Neural cell (in vitro differentiated cells): Measurements from ENCODE around the gene TRAF5. TPM values are rescaled to one million over a fixed set of nuclear protein-coding genes. Genes with fewer than 3 reads are reported as not detected.

Experiments used
- H2AFZ ChIP-seq: fragments of 200-600, 300-800 bp; sonication (generic), shearing (Covaris generic); 2 replicates; pipeline ENCODE4 v1.6.0; 2014; ENCODE audit warnings: low read depth, mild to moderate bottlenecking, antibody characterized with exemption, low read length, moderate library complexity
- H3F3A ChIP-seq: fragments of 200-600 bp; shearing (Covaris generic); 2 replicates; pipeline ENCODE4 v1.6.1; 2016; ENCODE audit warnings: mild to moderate bottlenecking, moderate library complexity, mixed read lengths, antibody characterized with exemption, low read length; ENCODE audit not compliant: insufficient read depth, poor library complexity, severe bottlenecking
- H3K27ac ChIP-seq: fragments of 200-600, 300-800 bp; sonication (generic), shearing (Covaris generic); 2 replicates; pipeline ENCODE4 v1.5.1; 2014; ENCODE audit warnings: mild to moderate bottlenecking, low read length, moderate library complexity
- H3K27me3 ChIP-seq: fragments of 300-800, 200-600 bp; sonication (generic), shearing (Covaris generic); 2 replicates; pipeline ENCODE4 v1.6.0; 2014; ENCODE audit warnings: mild to moderate bottlenecking, low read depth, low read length, moderate library complexity; ENCODE audit not compliant: insufficient read depth
- H3K36me3 ChIP-seq: fragments of 300-800, 200-600 bp; sonication (generic), shearing (Covaris generic); 2 replicates; pipeline ENCODE4 v1.5.1; 2014; ENCODE audit warnings: mild to moderate bottlenecking, antibody characterized with exemption, low read length, moderate library complexity; ENCODE audit not compliant: insufficient read depth
- H3K4me2 ChIP-seq: fragments of 300-800, 200-600 bp; sonication (generic), shearing (Covaris generic); 2 replicates; pipeline ENCODE4 v1.6.0; 2014; ENCODE audit warnings: mild to moderate bottlenecking, low read length
- H3K4me3 ChIP-seq: fragments of 300-800, 200-600 bp; sonication (generic), shearing (Covaris generic); 2 replicates; pipeline ENCODE4 v1.5.1; 2014; ENCODE audit warnings: mild to moderate bottlenecking, low read length, moderate library complexity
- H3K79me2 ChIP-seq: fragments of 200-600 bp; shearing (Covaris generic); replicated peaks from 2 replicates; pipeline ENCODE4 v1.6.0; 2014; ENCODE audit warnings: mild to moderate bottlenecking, low read length, moderate library complexity; ENCODE audit not compliant: insufficient read depth
- H3K9ac ChIP-seq: fragments of 300-800, 200-600 bp; sonication (generic), shearing (Covaris generic); 2 replicates; pipeline ENCODE4 v1.6.1; 2016; ENCODE audit warnings: mild to moderate bottlenecking, low read length, mixed read lengths
- H3K9me2 ChIP-seq: fragments of 200-600 bp; shearing (Covaris generic); 2 replicates; pipeline ENCODE4 v1.6.1; 2016; ENCODE audit warnings: mild to moderate bottlenecking, low read length, mixed read lengths; ENCODE audit not compliant: insufficient read depth
- H3K9me3 ChIP-seq: fragments of 200-600, 300-800 bp; sonication (generic), shearing (Covaris generic); 2 replicates; pipeline ENCODE4 v1.6.1; 2016; ENCODE audit warnings: mild to moderate bottlenecking, mixed run types, low read length, moderate library complexity, mixed read lengths
- H4K20me1 ChIP-seq: fragments of 200-600 bp; shearing (Covaris generic); 2 replicates; pipeline ENCODE4 v1.6.1; 2016; ENCODE audit warnings: mild to moderate bottlenecking, mixed run types; ENCODE audit not compliant: insufficient read depth
- CTCF ChIP-seq: fragments of 450-650 bp; IDR thresholded peaks from 2 replicates; pipeline ENCODE4 v1.5.1; 2014; ENCODE audit warnings: antibody characterized with exemption, mild to moderate bottlenecking, moderate library complexity; ENCODE audit not compliant: poor library complexity, severe bottlenecking
- EP300 ChIP-seq: fragments of 450-650 bp; conservative IDR thresholded peaks from 2 replicates; pipeline ENCODE4 v1.6.1; 2014; ENCODE audit warnings: antibody characterized with exemption, mild to moderate bottlenecking, moderate library complexity; ENCODE audit not compliant: poor library complexity, severe bottlenecking
- EZH2 ChIP-seq: fragments of 200-600, 300-800 bp; shearing (Covaris generic), sonication (generic); IDR thresholded peaks from 2 replicates; pipeline ENCODE4 v1.6.1; 2014; ENCODE audit warnings: antibody characterized with exemption, low read length, borderline replicate concordance, mild to moderate bottlenecking; ENCODE audit not compliant: insufficient read depth, poor library complexity, severe bottlenecking
- MXI1 ChIP-seq: fragments of 450-650 bp; conservative IDR thresholded peaks from 2 replicates; pipeline ENCODE4 v1.6.1; 2014; ENCODE audit warnings: antibody characterized with exemption, mild to moderate bottlenecking; ENCODE audit not compliant: poor library complexity, severe bottlenecking
- POLR2AphosphoS5 ChIP-seq: IDR thresholded peaks from 2 replicates; pipeline ENCODE4 v1.6.1; 2012
- RAD21 ChIP-seq: fragments of 450-650 bp; conservative IDR thresholded peaks from 2 replicates; pipeline ENCODE4 v1.6.1; 2014; ENCODE audit warnings: antibody characterized with exemption, mild to moderate bottlenecking, moderate library complexity
- REST ChIP-seq: IDR thresholded peaks from 2 replicates; pipeline ENCODE4 v1.6.1; 2012; ENCODE audit warnings: borderline replicate concordance
- SMC3 ChIP-seq: fragments of 450-650 bp; conservative IDR thresholded peaks from 2 replicates; pipeline ENCODE4 v1.6.1; 2014; ENCODE audit warnings: antibody characterized with exemption, mild to moderate bottlenecking, moderate library complexity; ENCODE audit not compliant: poor library complexity
- TAF1 ChIP-seq: IDR thresholded peaks from 2 replicates; pipeline ENCODE4 v1.6.1; 2012; ENCODE audit warnings: low read depth
- polyA plus RNA-seq: library from polyadenylated mRNA; depleted of rRNA; stranded (reverse); fragments of >200 nt; gene quantifications from 2 replicates; pipeline ENCODE4 v1.2.3, GENCODE V29; 2014

The TRAF5 gene
- polyA plus RNA-seq, 1 donor from 2014 or later: 0.69 TPM

GRCh38 chr1:211379446-211379845 is 52.8 kb downstream of the TRAF5 start:
- Histone ChIP-seq H3K36me3 (no peaks in the 10 kb centered on the region), H3K79me2 (no peaks in the 10 kb centered on the region), H3K9me2 (no peaks in the 10 kb centered on the region), H3F3A (no peaks in the 10 kb centered on the region), H3K9me3 (no peaks in the 10 kb centered on the region), H3K9ac (no peak overlapping the region), H2AFZ (no peak overlapping the region), H3K27me3 (no peaks in the 10 kb centered on the region), H3K4me3 (no peak overlapping the region), H3K4me2 (no peak overlapping the region), H3K27ac (no peak overlapping the region), H4K20me1 (no peaks in the 10 kb centered on the region)
- no peak for TF ChIP-seq MXI1
- TF ChIP-seq CTCF: no peak
- TF ChIP-seq REST: no peak
- no peak for TF ChIP-seq TAF1
- no peak for TF ChIP-seq EP300
- TF ChIP-seq RAD21: no peak
- TF ChIP-seq POLR2AphosphoS5: no peak
- TF ChIP-seq SMC3: no peak
- no peak for TF ChIP-seq EZH2

DNA sequence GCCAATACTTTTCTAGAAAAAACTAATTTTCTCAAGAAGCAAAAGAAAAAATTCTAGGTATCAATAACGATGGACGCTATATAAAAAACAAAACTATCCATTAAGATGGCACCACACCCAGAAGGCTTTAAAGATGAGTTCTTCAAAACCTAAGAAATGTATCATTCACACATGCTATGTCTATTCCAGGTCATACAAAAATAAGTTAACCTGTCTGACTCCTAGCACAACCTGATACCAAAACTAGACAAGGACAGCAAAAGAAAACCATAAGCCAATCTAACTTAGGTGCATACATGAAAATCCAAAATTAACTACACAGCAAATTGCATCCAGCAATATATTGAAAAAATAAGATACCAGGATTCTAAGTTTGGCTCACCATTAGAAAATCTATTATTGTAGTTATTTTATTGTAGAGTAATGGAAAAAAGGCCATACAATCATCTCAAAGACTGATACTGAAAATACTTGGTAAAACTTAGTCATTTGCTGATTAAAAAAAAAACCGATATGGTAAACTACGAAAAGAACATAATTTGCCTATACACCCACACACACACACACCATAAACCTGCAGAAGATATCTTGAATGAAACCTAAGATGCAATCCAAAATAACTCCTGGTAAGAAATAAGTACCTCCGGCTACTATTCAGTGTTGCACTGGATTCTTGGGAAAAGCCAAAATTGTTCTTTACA is 55.0 kb downstream of the TRAF5 start:
- Histone ChIP-seq H3K9ac (peak overlapping the region; percentile 79), H3F3A (no peaks in the 10 kb centered on the region), H3K9me3 (no peaks in the 10 kb centered on the region), H2AFZ (peak overlapping the region; percentile 90), H3K4me2 (peak overlapping the region; percentile 88), H3K79me2 (no peaks in the 10 kb centered on the region), H3K4me3 (peak overlapping the region; percentile 78), H3K27ac (no peak overlapping the region), H3K27me3 (no peaks in the 10 kb centered on the region), H4K20me1 (no peaks in the 10 kb centered on the region), H3K9me2 (no peaks in the 10 kb centered on the region), H3K36me3 (no peaks in the 10 kb centered on the region)
- TF ChIP-seq CTCF (no peak), EZH2 (no peak), POLR2AphosphoS5 (no peak), TAF1 (no peak), RAD21 (no peak), EP300 (no peak), SMC3 (no peak), REST (no peak), MXI1 (no peak)
